Ecto neural progenitor cell (in vitro differentiated cells): ENCODE measurements around the gene GPR31.

Experiments used
- DNase-seq: peaks from one replicate; pipeline ENCODE4 v3.0.0-alpha.2; 2018; ENCODE audit warnings: low spot score

The GPR31 gene

GRCh38 chr6:167137881-167138280 lies 19.9 kb downstream of the GPR31 start:
- DNase-seq, result no peak

GRCh38 chr6:167137081-167137480 lies 20.7 kb downstream of the GPR31 start:
- DNase-seq, result no peak

GRCh38 chr6:167136376-167136775 lies 21.4 kb downstream of the GPR31 start:
- no peak for DNase-seq

GRCh38 chr6:167134448-167135328 lies 23.1 kb downstream of the GPR31 start:
- DNase-seq, result no peak

- DNase-seq, result no peak
Observed at GRCh38 chr6:167130712-167131684, 26.8 kb downstream of the GPR31 start.

GRCh38 chr6:167130008-167130677 lies 27.6 kb downstream of the GPR31 start:
- no peak for DNase-seq

GRCh38 chr6:167129562-167129961 lies 28.2 kb downstream of the GPR31 start:
- DNase-seq, result no peak

GRCh38 chr6:167129159-167129558 lies 28.6 kb downstream of the GPR31 start:
- DNase-seq, result no peak

GRCh38 chr6:167127785-167128531 lies 29.8 kb downstream of the GPR31 start:
- DNase-seq, result no peak

- DNase-seq, result no peak
Observed at GRCh38 chr6:167125855-167126349, 31.9 kb downstream of the GPR31 start.

GRCh38 chr6:167125410-167125809 lies 32.4 kb downstream of the GPR31 start:
- no peak for DNase-seq

GRCh38 chr6:167124753-167125152 lies 33.0 kb downstream of the GPR31 start:
- DNase-seq, result no peak

GRCh38 chr6:167122827-167123657 lies 34.7 kb downstream of the GPR31 start, which contains the start of gene CCR6:
Gene CCR6, plus strand, starts transcription at chr6:167123096. Its CDS starts 13,039 bp downstream, at chr6:167136135.
- DNase-seq, result no peak

- no peak for DNase-seq
Observed at GRCh38 chr6:167122041-167122826, 35.5 kb downstream of the GPR31 start.

GRCh38 chr6:167121335-167121841 lies 36.4 kb downstream of the GPR31 start:
- DNase-seq, result no peak

GRCh38 chr6:167120583-167120903 lies 37.2 kb downstream of the GPR31 start:
- DNase-seq, result no peak

GRCh38 chr6:167119670-167120582 lies 37.9 kb downstream of the GPR31 start:
- no peak for DNase-seq

- DNase-seq, result no peak
Observed at GRCh38 chr6:167118839-167119238, 38.9 kb downstream of the GPR31 start.
